ENCODE data around the gene HADH.

- TF ChIP-seq CTCF (IDR thresholded peaks at IDR 0.05) (no peak), POLR2A (IDR thresholded peaks at IDR 0.05) (no peak)
These were observed 8.1 kb downstream of the HADH start for GRCh38 chr4:107997794-107998193.
